ENCODE data around the gene PTGIS. TPM values are rescaled to one million over a fixed set of nuclear protein-coding genes. Genes with fewer than 3 reads are reported as not detected.

PTGIS gene
- total RNA-seq, 1 experiment from 2014 or later, result 0.26 TPM

- Mint-ChIP-seq H3K27ac (ENCODE audit: unreplicated experiment) (no peak overlapping the region), H3K27me3 (ENCODE audit: unreplicated experiment) (no peaks in the 10 kb centered on the region), H3K4me1 (ENCODE audit: low read depth, unreplicated experiment) (peaks cover 53% of the 10 kb centered on the region), H3K9me3 (ENCODE audit: low read depth, unreplicated experiment) (peaks cover 6% of the 10 kb centered on the region), H3K36me3 (ENCODE audit: insufficient read depth, unreplicated experiment) (peaks cover 8% of the 10 kb centered on the region), H3K4me3 (ENCODE audit: low read depth, unreplicated experiment) (no peak overlapping the region)
- TF ChIP-seq CTCF (IDR thresholded peaks at IDR 0.05; ENCODE audit: unreplicated experiment), result no peak
- intact Hi-C loops (cut with micrococcal nuclease; ENCODE audit: unreplicated experiment), result no loop called here
- no TSS peak for BruUV-seq (replicated peaks)
- CTCF ChIA-PET, result interaction anchor here (0.5 to 1.9 kb wide), 9 partner anchors 9 to 296 kb away, joined by 3 to 11 read pairs (median 4); partner anchors contain the start of gene SLC9A8
- DNase-seq, result no peak
Observed at GRCh38 chr20:49579874-49580812, 12.2 kb upstream of the PTGIS start.

DNA sequence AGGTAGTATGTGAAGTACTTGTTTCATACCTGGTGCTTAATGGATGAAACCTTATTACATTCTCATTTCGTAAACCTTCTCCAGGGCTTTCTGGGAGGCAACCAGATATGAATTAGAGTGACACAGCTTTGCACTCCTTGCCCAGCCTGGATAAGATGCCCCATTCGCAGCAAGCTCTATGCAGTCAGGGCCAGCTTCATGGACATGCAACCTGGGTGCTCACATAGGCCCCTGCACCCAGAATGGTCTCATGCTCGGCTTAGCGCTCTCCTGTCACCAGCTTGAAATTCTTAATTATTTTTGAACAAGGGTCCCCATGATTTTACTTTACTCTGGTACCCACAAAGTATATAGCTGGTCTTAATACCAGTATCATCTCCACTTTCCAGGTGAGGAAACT lies 11.3 kb upstream of the PTGIS start:
- no peak for TF ChIP-seq CTCF (IDR thresholded peaks at IDR 0.05; ENCODE audit: unreplicated experiment)
- peaks cover 6% of the 10 kb centered on the region for H3K9me3 Mint-ChIP-seq (ENCODE audit: low read depth, unreplicated experiment)
- CTCF ChIA-PET, result interaction anchor here (0.7 to 1.3 kb wide), 3 partner anchors 8 to 40 kb away, joined by 3 to 5 read pairs (median 5); no protein-coding TSS in a partner anchor
- peaks cover 8% of the 10 kb centered on the region for H3K36me3 Mint-ChIP-seq (ENCODE audit: insufficient read depth, unreplicated experiment)
- no peak for DNase-seq
- no peak overlapping the region for H3K27ac Mint-ChIP-seq (ENCODE audit: unreplicated experiment)
- peaks cover 43% of the 10 kb centered on the region for H3K4me1 Mint-ChIP-seq (ENCODE audit: low read depth, unreplicated experiment)
- BruUV-seq (replicated peaks), result no TSS peak
- H3K4me3 Mint-ChIP-seq (ENCODE audit: low read depth, unreplicated experiment), result no peak overlapping the region
- intact Hi-C loops (cut with micrococcal nuclease; ENCODE audit: unreplicated experiment), result no loop called here
- peaks cover under 1% of the 10 kb centered on the region for H3K27me3 Mint-ChIP-seq (ENCODE audit: unreplicated experiment)

DNA sequence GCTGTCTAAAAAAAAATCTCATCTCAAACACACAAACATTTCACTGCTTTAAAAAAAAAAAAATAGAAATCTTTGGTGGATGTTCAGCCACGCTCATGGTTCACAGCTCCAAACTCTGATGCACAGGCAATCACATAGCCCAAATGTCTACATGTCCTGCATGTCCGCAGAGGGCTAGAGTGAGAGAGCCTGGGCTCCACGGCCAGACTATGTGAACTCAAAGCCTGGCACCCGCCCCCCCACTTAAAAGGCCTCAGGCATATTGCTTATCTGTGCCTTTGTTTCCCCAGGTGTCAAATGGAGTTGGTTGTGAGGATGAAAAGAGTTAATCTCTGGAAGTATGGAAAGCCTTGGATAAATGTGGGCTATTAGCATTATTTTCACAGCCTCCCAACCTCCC lies 10.5 kb upstream of the PTGIS start:
- BruUV-seq (replicated peaks), result no TSS peak
- H3K9me3 Mint-ChIP-seq (ENCODE audit: low read depth, unreplicated experiment), result peaks cover 6% of the 10 kb centered on the region
- no peak overlapping the region for H3K27ac Mint-ChIP-seq (ENCODE audit: unreplicated experiment)
- no peak overlapping the region for H3K4me3 Mint-ChIP-seq (ENCODE audit: low read depth, unreplicated experiment)
- DNase-seq, result no peak
- peaks cover 36% of the 10 kb centered on the region for H3K4me1 Mint-ChIP-seq (ENCODE audit: low read depth, unreplicated experiment)
- H3K27me3 Mint-ChIP-seq (ENCODE audit: unreplicated experiment), result peaks cover 9% of the 10 kb centered on the region
- H3K36me3 Mint-ChIP-seq (ENCODE audit: insufficient read depth, unreplicated experiment), result peaks cover 3% of the 10 kb centered on the region
- CTCF ChIA-PET, result interaction anchor here (1.0 kb wide), 1 partner anchor 15 kb away, joined by 3 read pairs; no protein-coding TSS in a partner anchor
- intact Hi-C loops (cut with micrococcal nuclease; ENCODE audit: unreplicated experiment), result no loop called here
- no peak for TF ChIP-seq CTCF (IDR thresholded peaks at IDR 0.05; ENCODE audit: unreplicated experiment)

DNA sequence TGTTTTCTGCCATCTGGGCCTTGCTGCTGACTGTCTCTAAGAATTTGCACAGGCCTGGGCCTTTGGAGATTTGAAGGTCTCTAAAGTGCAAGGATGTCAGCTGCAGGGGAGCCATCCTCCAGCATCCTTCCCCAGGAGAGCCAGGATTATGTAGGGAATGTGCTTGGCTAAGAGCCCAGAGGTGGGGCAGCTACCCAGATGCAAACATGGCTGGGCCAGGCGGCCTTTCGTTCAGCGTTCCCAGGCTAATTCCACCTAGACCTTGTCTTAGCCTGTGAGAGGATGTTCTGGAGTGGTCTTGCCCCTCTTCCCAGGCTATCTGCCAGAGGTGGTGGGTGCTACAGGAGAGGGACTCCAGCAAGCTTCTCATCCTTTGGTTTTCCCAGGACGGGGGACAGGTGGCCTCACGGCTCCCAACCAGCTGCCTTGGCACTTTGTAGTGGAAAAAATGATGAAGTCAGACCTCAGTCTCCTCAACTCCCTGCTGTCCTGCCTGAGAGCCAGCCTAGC lies 7.7 kb upstream of the PTGIS start:
- no TSS peak for BruUV-seq (replicated peaks)
- Mint-ChIP-seq H3K27me3 (ENCODE audit: unreplicated experiment) (peaks cover 37% of the 10 kb centered on the region), H3K9me3 (ENCODE audit: low read depth, unreplicated experiment) (peaks cover 3% of the 10 kb centered on the region), H3K4me3 (ENCODE audit: low read depth, unreplicated experiment) (no peak overlapping the region), H3K27ac (ENCODE audit: unreplicated experiment) (no peak overlapping the region), H3K36me3 (ENCODE audit: insufficient read depth, unreplicated experiment) (no peaks in the 10 kb centered on the region), H3K4me1 (ENCODE audit: low read depth, unreplicated experiment) (peaks cover 17% of the 10 kb centered on the region)
- no peak for DNase-seq
- TF ChIP-seq CTCF (IDR thresholded peaks at IDR 0.05; ENCODE audit: unreplicated experiment), result no peak
- intact Hi-C loops (cut with micrococcal nuclease; ENCODE audit: unreplicated experiment), result no loop called here
- CTCF ChIA-PET, result interaction anchor here (1.1 to 1.2 kb wide), 2 partner anchors 33 to 34 kb away, joined by 3 to 4 read pairs; no protein-coding TSS in a partner anchor
